RPMI7951 (cell line): ENCODE measurements around the gene VAMP4. TPM values are rescaled to one million over a fixed set of nuclear protein-coding genes. Genes with fewer than 3 reads are reported as not detected.
"Not testable (repeated sequence)": the region's sequence is repeated elsewhere in the genome, so short reads cannot be mapped to it uniquely, and the experiment has no call there.

ENCODE experiments used
- DNase-seq: peaks from one replicate; pipeline ENCODE4 v3.0.0-alpha.2; 2012; ENCODE audit warnings: low read depth
- total RNA-seq: library from RNA; depleted of rRNA; stranded (reverse); fragments of >200 nt; shearing (Covaris generic); gene quantifications from 2 replicates; pipeline ENCODE4 v1.2.3, GENCODE V29; 2014

VAMP4 gene
- total RNA-seq, 1 experiment from 2014 or later = 13.1 TPM

DNA sequence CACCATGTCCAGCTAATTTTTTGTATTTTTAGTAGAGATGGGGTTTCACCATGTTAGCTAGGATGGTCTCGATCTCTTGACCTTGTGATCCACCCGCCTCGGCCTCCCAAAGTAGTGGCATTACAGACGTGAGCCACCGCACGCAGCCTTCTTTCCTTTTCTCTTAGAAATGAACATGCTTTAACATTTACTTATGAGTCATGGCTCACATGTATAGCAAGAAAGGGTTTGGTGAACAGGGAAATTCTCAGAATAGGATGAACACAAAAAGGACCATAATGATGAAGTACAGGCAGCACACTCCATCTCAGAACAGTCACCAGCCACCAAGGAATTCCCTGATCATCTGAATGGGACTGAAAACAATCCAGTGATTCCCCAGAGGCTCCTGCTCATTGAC lies 9.4 kb upstream of the VAMP4 start:
- DNase-seq = no peak

- no peak for DNase-seq
These were observed 6.8 kb upstream of the VAMP4 start for GRCh38 chr1:171748651-171749050.

DNA sequence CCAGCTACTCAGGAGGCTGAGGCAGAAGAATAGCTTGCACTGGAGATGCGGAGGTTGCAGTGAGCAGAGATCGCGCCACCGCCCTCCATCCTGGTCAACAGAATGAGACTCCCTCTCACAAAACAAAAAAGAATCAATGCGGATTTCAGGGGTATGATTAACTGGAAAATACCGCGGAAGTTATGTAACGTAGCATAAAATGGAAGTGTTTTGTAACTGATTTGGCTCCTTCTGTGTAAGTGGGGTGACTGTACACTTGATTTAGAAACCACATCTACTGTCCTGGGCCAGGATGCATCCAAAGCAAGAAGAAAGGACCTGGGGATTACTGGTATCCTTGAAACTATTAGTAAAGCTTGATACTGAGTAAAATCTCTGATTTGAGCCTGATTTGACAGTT lies 3.1 kb upstream of the VAMP4 start:
- no peak for DNase-seq

DNA sequence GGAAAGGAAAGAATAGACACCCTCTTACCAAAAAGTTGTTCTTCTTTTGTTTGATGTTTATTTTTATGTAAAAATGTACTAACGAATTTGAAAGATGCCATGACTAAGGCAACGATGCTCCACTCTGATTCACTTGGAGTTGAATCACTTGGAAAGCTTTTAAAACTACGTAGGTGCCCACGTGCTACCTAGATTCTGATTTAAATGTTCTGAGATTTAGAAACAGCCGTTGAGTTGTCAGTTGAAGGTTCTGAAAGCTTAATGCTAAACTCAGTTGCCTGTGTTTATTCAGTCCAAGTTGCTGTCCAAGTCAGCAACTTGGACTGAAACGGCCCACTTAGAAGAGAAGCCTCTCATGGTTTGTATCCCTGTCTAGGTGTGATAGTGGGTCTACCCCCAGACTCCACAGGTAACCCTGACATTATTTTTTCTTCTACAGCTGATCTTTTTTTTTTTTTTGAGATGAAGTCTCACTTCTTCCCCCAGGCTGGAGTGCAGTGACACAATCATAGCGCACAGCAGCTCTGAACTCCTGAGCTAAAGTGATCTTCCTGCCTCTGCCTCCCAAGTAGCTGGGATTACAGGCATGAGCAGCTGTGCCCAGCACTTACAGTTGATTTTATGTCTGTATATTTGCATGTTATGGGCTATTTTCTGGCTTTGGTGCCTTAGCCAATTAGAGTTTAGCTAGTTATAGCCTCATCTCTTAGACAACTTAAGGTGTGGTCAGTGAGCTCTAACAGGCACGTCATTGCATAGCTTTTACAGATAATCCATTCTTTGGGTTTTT lies 1.4 kb upstream of the VAMP4 start:
- DNase-seq = peak; percentile 76

DNA sequence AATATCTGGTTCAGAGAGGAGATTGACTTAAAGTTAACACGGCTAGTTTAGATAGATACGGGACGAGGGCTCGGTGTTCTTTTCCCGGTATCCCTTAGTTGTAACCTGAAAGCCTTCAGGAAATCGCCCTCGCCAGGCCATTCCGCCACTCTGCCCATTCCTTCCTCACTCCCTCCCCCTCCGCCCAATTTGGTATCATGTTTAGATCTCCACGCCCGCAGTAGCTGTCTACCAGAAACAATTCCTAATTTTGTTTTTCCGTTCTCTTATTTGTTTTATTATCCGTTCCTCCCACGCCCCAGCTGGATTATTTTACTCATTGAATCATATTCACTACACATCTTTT lies 685 bp upstream of the VAMP4 start:
- DNase-seq = peak; percentile 58

DNA sequence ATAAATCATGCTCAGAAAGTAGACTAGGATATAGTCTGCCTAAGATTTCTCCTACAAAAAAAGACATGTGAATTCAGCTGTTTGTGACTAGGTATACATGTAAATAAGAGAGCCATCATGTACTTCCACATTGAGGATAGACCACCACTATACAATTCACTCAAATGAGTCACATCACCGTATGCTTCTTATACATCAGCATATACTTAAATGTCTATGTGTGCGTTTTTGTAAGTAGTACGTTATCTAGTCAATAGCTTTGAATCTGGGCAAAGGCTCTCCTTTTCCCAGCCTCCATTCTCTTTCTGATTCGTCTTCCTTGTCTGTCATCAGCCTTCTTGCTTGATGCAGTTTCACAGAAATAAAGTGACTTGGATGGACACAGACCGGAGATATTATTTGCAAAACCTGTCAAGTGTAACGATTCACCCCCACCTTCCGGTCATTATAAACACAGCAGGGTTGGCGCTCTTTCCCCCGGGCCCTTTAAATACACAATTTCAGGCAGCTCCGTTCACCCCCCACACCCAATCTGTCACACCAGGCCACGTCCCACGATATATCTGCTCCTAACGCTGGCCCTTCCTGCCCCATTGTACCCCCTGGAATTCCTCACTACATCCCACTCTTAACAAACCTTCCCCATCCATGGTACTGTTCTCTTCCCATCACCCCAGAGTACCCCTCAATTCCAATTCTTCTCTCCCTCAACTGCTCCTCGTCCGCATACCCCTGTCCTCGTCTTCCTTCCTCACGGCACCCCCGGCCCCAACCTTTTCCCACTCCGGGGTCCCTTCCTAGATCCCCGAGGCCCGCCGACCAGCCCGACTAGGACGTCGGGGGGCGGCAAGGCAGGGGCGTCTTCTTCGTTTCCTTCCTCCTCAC lies 636 bp downstream of the VAMP4 start:
- DNase-seq = peak; percentile 50

DNA sequence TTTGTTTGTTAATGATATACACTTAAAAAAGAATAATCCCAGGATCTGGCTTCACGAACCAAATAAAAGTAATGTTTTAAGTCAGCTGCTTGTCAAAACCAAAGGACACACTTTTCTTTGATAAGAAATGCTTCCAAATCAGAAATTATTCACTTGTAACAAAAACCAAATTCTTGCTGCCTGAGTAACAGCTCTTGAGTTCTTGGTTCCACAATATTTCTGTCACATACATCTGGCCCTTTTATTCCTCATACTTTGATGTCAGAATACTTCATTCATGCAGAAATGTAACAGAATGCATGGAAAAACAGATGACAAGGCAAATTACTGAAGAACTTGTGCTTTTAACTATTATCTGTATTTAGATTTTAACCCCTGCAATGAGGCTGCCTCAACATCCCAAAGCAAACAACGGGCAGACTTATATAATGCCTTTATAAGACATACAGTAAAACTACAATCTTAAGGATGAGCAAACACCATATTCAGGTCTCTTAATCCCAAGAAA lies 1.5 kb downstream of the VAMP4 start:
- peak; percentile 15 for DNase-seq

GRCh38 chr1:171739656-171740055 lies 2.2 kb downstream of the VAMP4 start:
- DNase-seq = no peak

GRCh38 chr1:171738911-171739310 lies 3.0 kb downstream of the VAMP4 start:
- peak; percentile 24 for DNase-seq

GRCh38 chr1:171736196-171736595 lies 5.7 kb downstream of the VAMP4 start:
- no peak for DNase-seq

DNA sequence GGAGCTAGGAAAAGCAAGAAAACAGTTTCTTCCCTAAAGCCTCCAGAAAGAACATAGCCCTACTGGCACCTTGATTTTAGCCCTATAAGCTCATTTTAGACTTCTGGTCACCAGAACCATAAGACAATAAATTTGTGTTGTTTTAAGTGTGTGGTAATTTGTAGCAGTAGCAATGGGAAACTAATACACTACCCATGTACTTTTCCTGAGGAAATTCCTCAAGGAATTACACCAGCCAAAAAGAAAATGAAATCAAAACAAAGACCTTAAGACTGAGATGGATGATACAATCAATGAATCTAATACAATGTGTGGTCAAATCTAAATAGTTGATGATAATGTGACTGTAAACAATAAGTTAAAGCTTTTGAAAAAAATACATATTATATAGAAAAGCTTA lies 11.8 kb downstream of the VAMP4 start:
- no peak for DNase-seq

DNA sequence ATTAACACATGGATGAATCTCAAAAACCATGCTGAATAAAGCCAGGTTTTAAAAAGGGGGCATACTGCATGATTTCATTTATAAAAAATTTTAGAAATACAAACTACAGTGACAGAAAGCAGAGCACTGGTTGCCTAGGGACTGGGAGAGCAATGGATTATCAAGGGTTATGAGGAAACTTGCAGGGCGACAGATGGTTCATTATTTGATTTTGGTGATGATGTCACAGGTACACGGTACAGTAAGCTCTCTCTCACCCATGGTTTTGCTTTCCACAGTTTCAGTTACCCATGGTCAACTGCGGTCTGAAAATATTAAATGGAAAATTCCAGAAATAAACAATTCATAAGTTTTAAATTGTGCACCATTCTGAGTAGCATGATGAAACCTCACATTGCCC lies 14.1 kb downstream of the VAMP4 start:
- no peak for DNase-seq

DNA sequence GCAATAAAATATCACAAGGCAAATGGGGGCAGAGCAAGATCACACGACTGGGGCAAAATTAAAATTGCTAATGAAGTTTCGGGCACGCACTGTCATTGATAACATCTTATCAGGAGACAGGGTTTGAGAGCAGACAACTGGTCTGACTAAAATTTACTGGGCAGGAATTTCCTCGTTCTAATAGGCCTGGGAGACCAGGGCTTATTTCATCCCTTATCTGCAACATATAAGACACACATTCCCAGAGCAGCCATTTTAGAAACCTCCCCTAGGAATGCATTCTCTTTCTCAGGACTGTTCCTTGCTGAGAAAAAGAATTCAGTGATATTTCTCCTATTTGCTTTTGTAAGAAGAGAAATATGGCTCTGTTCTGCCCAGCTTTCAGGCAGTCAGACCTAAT lies 18.7 kb downstream of the VAMP4 start:
- not testable (repeated sequence) for DNase-seq

DNA sequence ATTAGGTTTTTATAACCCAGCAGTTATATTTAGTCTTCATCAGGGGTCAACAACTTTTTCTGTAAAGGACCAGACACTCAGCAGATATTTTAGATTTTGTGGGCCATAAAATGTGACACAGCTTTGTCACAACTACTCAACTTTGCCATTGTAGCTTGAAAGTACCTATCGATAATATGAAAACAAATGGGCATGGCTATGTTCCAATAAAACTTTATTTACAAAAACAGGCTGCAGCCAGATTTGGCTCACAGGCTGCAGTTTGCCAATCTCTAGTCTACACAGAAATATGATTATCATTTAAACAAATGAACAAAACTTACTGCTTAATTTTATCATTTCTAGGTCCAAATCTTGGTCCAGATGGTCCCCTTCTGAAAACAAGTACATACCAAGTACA lies 23.0 kb downstream of the VAMP4 start:
- no peak for DNase-seq

DNA sequence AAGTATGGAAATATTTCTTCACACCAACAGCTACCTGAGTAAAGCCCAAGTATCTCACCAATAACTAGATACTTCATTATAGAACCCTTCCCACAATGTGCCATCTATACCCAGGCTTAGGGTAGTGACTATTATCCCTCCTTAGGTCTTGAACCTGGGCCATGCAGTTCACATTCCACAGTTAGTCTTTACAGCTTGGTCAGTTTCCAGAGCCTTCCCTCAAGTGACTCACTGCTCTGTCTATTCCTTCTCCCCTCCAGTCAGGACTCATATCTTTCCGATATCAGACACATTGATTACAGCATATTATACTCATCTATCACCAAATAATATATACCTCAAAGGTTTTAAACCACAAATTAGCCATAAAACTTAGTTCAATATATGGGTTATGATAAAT lies 23.6 kb downstream of the VAMP4 start:
- peak; percentile 8 for DNase-seq

- peak; percentile 3 for DNase-seq
These were observed 24.7 kb downstream of the VAMP4 start for GRCh38 chr1:171717062-171717718.

DNA sequence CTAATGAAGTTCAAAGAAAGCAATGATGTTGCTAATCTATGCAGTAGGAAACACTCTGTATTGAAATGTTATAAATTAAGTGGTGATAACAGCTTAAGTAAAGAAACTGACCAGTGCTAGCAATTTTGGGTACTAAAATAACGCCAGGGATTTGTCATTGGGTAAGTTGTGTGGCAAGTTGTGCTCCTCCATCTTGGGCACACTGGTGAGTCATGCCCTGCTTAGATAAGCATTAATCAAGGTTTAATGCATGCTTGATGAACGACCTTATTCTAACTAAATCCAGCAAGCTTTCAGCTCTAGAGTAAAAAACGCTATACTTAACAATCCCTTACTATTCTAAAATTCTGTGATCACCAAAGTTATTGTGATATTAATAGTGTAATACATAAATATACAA lies 25.2 kb downstream of the VAMP4 start:
- no peak for DNase-seq

DNA sequence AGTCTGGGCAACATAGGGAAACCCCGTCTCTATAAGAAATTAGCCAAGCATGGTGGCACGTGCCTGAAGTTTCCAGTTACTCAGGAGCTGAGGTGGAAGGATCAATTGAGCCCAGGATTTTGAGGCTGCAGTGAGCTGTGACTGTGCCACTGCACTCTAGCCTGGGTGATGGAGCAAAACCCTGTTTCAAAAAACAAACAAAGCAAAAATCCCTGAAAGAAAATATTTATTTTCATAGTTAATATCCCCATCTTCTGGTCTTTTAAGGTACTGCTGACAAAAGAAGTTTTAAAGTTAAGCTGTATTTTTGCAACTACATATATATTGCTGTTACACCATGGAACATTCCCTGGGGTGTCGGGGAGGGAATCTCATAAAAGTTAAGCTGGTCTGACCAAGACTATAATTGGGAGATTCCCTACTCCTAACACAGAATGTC lies 26.0 kb downstream of the VAMP4 start:
- peak; percentile 7 for DNase-seq

DNA sequence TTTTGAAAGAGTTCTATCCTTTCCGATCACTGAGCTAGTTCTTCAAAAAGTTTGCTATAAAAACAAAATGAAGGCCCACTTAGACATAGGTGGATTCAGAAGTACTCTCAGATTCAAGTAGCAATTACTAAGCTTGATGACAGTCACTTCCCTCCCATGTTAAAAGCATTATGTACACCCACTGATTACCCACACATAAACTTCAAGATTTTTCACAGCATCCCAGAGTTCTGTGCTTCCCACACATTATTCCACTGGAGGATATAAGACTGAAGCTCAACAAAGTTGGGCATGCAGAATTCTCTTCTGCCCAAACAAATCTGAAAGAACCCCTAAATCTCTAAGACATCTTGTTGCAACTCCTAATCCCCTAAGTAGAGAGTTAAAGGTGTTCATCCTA lies 29.5 kb downstream of the VAMP4 start:
- no peak for DNase-seq

DNA sequence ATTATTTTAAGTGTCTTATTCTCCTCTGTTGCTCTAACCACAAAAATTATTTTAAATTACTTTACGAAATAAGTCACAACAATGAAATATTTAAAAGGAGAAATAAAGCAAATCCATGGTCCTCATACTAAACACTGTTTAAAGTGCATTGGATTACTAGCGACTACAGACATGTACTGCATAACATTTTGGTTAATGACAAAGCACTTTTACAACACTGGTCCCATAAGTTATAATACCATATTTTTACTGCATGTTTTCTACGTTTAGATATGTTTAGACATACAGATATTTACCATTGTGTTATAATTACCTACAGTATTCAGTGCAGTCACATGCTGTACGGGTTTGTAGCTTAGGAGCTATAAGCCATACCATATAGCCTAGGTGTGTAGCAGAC lies 30.2 kb downstream of the VAMP4 start:
- DNase-seq = no peak

DNA sequence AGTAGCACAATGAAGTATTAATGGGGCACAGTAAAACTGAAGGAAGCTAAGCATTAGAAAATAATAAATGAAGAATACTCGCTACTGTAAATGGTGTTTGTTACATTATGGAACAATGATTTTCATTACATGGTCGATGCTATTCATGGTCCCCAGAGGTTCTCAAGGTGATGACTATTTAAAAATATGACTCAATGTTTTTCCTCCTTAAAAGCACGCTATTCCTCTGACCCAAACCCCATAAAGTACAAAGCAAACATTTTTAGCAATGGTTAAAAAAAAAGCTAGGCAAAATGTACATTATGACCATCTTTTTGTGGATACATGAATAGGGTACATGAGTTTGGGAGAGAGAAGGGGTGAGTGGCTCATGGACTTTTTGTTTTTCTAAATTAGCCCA lies 34.3 kb downstream of the VAMP4 start:
- no peak for DNase-seq

DNA sequence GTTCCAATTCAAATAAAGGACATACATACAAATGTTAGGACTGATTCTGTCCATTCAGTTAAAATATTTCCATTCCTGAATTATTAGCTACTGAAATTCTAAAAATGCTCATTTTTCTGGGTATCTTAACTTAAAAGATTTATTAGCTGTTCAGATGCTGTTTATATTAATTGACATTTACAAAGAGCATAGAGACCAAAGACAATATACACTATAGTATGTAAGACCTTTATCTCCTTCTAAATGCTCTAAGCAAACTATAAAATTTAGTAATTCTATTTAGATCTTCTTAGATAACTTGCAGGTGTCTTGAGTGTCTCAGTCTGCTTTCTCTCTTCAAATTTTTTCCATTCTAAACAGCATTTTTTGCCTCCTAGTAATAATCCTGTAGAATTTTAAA lies 39.3 kb downstream of the VAMP4 start:
- DNase-seq = no peak
